ENCODE measurements around the gene DNASE1L1.
A peak's percentile ranks its signal among the peaks of the same experiment; 100 is the strongest.
"Not testable (repeated sequence)": the region's sequence is repeated elsewhere in the genome, so short reads cannot be mapped to it uniquely, and the experiment has no call there.

Gene DNASE1L1

DNA sequence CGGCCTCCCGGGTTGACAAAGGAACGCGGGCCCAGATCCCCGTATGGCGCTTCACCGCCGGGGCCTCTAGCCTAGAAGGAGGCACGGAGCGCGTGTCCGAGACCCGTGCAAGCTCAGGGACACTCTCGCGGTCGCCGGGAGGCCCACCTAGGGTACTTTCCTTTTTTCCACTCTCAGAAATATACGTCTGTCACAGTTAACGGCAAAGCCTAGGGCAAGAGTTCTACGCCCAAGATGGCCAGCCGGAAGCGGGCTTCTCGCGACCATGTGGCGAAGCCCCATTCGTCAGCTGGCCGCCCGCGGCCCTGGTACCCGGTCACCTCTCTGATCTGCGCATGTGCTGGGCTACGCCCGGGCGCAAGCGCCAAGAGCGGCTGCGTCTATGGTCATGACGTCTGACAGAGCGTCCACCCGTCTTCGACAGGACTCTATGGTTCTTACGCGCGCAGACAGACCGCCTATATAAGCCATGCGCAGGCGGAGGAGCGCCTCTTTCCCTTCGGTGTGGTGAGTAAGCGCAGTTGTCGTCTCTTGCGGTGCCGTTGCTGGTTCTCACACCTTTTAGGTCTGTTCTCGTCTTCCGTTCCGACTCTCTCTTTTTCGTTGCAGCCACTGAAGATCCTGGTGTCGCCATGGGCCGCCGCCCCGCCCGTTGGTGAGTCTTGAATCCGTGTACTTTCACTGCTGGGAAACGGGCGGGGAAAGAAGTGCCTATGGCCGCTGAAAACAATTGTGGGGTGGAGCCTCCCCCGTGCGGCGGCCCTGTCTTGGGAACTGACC is 11.0 kb downstream of the DNASE1L1 start, which contains the start of gene RPL10:
RPL10 (plus strand) TSS at position 490 of the 780 bp plus-strand sequence; CDS start at position 633, 143 bp downstream.
- DNase-seq (ENCODE audit: extremely low spot score): peak; percentile 92
- ChIA-PET POLR2A (interaction anchor here (1.0 to 1.1 kb wide), 3 partner anchors 14 to 27 kb away, joined by 3 to 4 read pairs (median 4); partner anchors contain the start of gene EMD), CTCF (interaction anchor here (0.6 to 3.0 kb wide), 10 partner anchors 13 to 384 kb away, joined by 3 to 12 read pairs (median 4); partner anchors contain the start of genes EMD, FLNA, TAFAZZIN and UBL4A)
- TF ChIP-seq, protein P1, sequence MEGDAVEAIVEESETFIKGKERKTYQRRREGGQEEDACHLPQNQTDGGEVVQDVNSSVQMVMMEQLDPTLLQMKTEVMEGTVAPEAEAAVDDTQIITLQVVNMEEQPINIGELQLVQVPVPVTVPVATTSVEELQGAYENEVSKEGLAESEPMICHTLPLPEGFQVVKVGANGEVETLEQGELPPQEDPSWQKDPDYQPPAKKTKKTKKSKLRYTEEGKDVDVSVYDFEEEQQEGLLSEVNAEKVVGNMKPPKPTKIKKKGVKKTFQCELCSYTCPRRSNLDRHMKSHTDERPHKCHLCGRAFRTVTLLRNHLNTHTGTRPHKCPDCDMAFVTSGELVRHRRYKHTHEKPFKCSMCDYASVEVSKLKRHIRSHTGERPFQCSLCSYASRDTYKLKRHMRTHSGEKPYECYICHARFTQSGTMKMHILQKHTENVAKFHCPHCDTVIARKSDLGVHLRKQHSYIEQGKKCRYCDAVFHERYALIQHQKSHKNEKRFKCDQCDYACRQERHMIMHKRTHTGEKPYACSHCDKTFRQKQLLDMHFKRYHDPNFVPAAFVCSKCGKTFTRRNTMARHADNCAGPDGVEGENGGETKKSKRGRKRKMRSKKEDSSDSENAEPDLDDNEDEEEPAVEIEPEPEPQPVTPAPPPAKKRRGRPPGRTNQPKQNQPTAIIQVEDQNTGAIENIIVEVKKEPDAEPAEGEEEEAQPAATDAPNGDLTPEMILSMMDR (IDR thresholded peaks at IDR 0.05; ENCODE audit: control extremely low read depth, extremely low read depth, low read depth, missing control alignments): no peak

DNA sequence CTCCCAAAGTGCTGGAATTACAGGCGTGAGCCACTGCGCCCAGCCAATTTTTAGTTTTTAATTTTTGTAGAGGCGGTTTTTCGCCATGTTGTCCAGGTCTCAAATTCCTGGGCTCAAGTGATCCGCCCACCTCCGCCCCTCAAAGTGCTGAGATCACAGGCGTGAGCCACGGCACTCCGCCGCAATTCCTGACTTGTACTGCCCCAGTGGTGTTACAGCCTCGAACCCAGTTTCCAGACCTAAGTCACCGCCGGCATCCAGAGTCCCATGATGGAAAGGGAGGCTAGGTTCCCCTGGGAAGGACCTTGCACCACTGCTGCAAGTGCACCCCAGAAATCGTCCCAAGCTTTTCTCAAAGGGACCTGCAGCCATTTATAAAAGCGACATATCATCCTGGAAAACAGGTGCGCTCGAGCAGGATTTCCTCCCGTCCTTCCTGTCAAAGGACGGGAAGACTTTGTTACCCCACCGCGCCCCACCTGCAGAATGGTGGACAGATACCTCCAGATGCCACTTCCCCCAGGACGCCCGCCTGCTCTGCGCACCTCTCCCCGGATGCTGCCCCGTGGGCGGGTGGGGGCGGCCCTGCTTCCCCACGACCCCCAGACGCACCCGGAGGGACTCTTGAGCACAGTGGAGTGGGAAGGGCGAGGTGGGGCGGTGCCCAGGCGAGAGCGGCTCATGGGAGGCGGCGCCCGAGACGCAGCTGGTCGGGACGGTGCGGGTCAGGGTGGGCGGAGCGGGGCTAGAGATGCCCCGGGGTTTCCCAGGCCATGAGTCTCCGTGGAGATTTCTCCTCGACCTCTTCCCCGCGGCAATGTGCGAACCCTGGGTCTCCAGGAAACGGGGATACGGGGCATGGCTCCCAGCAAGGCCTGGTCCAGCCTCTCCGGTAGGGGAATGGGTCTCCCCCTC is 11.8 kb downstream of the DNASE1L1 start:
- peak; percentile 54 for DNase-seq (ENCODE audit: extremely low spot score)
- POLR2A ChIA-PET: interaction anchor here (1.0 to 1.1 kb wide), 3 partner anchors 14 to 26 kb away, joined by 3 to 4 read pairs (median 4); partner anchors contain the start of gene EMD
- CTCF ChIA-PET: interaction anchor here (0.6 to 3.0 kb wide), 5 partner anchors 14 to 130 kb away, joined by 3 to 12 read pairs (median 4); partner anchors contain the start of genes FLNA, TAFAZZIN and UBL4A
- TF ChIP-seq, protein P1 (IDR thresholded peaks at IDR 0.05; ENCODE audit: control extremely low read depth, extremely low read depth, low read depth, missing control alignments): no peak

DNA sequence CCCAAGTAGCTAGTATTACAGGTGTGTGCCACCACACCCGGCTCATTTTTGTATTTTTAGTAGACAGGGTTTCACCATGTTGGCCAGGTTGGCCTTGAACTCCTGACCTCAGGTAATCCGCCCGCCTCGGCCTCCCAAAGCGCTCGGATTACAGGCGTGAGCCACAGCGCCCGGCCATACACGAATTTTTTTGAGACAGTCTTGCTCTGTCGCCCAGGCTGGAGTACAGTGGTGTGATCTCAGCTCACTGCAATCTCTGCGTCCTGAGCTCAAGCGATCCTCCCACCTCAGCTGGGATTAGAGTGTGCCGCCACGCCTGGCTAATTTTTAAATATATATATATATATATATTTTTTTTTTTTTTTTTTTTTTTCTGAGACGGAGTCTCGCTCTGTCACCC is 12.7 kb downstream of the DNASE1L1 start:
- DNase-seq (ENCODE audit: extremely low spot score); CTCF ChIA-PET; POLR2A ChIA-PET: not testable (repeated sequence)

DNA sequence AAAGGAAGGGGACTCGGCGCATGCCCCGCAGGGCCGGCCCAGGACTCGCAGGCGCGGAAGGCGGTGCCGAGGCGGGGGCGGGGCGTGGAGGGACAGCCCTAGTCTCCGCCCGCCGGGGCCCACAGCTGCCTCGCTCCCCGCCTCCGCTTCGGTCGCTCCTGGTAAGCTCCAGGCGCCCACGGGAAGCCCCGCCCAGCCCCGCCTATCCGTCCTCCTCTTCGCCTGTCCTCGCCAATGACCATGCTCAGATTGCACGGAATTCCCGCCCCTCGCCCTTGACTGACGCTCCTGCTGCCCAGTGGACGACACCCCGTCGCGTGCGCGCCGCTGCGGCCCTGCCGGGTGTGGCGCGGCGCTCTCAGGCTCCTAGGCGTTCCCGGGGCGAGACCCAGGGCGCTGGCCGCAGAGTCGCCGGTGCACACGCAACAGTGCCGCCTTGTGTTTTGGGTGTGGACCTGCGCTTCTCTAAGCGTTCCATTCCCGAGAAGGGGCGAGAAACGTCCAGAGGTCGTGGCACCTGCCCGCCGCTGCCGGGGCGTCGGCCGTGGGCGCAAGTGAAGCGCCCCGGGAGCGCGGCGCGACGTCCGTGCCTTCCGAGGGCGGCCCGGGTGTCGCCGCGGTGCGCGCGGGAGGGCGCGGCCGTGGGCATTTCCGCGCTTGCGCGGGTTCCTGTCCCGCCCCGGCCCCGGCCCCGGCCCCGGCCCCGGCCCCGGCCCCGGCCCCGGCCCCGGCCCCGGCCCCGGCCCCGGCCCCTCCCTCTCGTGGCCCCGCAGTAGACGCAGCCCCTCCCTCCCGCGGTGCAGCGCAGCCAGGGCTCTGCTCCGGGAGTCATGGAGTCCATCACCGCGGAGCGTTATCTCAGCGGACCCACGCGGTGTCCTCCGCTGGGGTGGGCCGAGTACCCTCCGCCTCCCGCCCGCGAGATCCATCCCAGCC is 19.0 kb downstream of the DNASE1L1 start:
- POLR2A ChIA-PET; CTCF ChIA-PET; DNase-seq (ENCODE audit: extremely low spot score): not testable (repeated sequence)

DNA sequence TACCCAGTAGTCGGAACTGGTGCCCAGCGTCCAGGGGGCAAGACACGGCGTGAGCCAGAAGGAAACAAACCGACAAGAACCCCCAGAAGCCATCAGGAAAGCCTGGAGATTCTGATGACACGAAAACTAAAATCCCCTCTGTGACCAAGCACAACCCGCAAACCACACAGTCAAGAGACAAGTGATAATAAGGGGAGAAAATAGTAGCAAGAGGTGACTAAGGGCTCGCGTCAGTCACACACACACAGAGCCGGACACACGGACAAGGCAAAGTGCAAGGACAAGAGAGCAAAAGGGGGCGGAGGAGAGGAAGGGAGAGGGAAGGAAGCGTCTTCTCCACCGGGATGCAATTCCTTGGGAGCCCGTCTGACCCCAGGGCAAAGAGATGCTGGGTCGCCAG is 20.4 kb downstream of the DNASE1L1 start:
- CTCF ChIA-PET; POLR2A ChIA-PET; DNase-seq (ENCODE audit: extremely low spot score): not testable (repeated sequence)

DNA sequence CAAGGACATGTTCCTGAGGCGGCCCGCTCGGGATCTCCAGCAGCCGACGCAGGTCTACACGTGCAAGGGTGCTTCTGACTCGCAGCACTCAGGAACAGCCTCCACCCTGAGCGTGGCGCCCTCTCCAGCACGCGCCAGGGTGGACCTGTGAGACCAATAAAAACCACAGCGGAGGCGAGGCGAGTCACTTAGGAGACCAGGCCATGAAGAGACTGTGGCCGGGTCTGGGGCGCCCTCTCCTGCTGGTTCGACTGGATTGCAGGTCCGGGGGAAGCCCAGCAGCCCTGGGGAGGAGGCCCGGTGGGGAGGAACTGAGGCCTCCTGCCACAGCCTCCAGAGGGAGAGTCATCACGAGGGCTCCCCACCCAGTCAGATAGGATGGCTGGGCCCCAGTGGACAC is 21.0 kb downstream of the DNASE1L1 start:
- POLR2A ChIA-PET; DNase-seq (ENCODE audit: extremely low spot score); CTCF ChIA-PET: not testable (repeated sequence)

DNA sequence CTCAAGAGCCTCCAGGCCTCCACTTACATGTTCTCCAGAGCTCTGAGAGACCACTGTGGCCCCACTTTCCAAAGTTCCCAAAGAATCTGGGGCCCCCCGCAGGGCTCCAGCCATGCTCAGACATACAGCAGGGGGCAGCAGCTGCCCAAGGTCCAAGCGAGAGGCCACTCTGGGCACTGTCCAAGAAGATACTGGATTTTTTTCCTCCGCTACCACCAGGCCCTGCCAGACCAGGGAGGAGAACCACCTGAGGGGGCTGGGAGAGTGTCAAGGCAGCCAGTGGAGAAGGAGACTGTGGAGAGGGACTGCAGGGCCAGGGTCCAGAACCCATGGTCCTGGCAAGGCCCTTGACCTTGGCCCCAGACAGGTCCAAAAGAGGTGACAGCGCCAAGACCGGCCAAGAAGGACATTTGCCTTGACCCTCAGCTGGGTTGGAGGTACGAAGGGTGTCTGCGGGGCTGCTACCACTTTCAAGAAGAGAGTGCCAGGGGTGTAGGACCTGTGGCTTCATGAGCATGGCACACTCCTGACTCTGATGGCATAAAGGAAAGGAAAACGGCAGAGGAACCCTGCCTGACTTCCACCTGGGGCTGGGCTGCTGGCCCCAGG is 24.7 kb downstream of the DNASE1L1 start:
- TF ChIP-seq, protein P1 (IDR thresholded peaks at IDR 0.05; ENCODE audit: control extremely low read depth, extremely low read depth, low read depth, missing control alignments): no peak
- POLR2A ChIA-PET: interaction anchor here (1.3 kb wide), 1 partner anchor 14 kb away, joined by 4 read pairs; the partner anchor contains the start of gene RPL10
- DNase-seq (ENCODE audit: extremely low spot score): no peak
- CTCF ChIA-PET: interaction anchor here (1.1 to 3.5 kb wide), 3 partner anchors 11 to 149 kb away, joined by 3 to 24 read pairs (median 4); no protein-coding TSS in a partner anchor

Data from GM10248 (cell line).